Lower leg skin (tissue), 4 donors: Measurements from ENCODE around the gene SELL. TPM values are rescaled to one million over a fixed set of nuclear protein-coding genes. Genes with fewer than 3 reads are reported as not detected.

ENCODE experiments used
- DNase-seq, 2 donors: peaks; one replicate each; pipeline ENCODE4 v3.0.0-alpha.2; 2019; ENCODE audit warnings: low spot score in 2 of 2
- H3K4me3 ChIP-seq: fragments of 200-600 bp; sonication (generic); 2 replicates; pipeline ENCODE4 v1.5.1; 2017; ENCODE audit warnings: mild to moderate bottlenecking, low read depth; ENCODE audit not compliant: poor library complexity, severe bottlenecking
- POLR2A ChIP-seq, 2 donors: fragments of 450-650 bp; IDR thresholded peaks; one replicate each; pipeline ENCODE4 v1.6.1; 2016 to 2017; ENCODE audit warnings: antibody characterized with exemption in 2 of 2, mild to moderate bottlenecking in 1 of 2, moderate library complexity in 1 of 2
- WGBS, 2 donors: methylation state at CpG; one replicate each; pipeline ENCODE4 v1.1.5; 2018; 5-methylcytosine and 5-hydroxymethylcytosine counted together
- intact Hi-C: fragments of 100-400 bp; cut with DNase I; formaldehyde crosslinking; loops from one replicate; pipeline ENCODE4 v1.15.0; 2023; ENCODE audit warnings: low total_unique reads
- total RNA-seq, 4 donors: library from RNA; depleted of rRNA; stranded (reverse); fragments of >200 nt; gene quantifications; one replicate each; pipeline ENCODE4 v1.1.0, GENCODE V29; 2016
- TF ChIP-seq, protein P1 (sequence below), 3 donors: fragments of 450-650 bp; IDR thresholded peaks; one replicate each; pipeline ENCODE4 v1.5.1; 2016; ENCODE audit warnings: antibody characterized with exemption in 3 of 3, mild to moderate bottlenecking in 3 of 3, moderate library complexity in 2 of 3

SELL gene
- total RNA-seq, 4 donors from 2014 or later, result 0.10 to 0.36 TPM; not detected in 2

DNA sequence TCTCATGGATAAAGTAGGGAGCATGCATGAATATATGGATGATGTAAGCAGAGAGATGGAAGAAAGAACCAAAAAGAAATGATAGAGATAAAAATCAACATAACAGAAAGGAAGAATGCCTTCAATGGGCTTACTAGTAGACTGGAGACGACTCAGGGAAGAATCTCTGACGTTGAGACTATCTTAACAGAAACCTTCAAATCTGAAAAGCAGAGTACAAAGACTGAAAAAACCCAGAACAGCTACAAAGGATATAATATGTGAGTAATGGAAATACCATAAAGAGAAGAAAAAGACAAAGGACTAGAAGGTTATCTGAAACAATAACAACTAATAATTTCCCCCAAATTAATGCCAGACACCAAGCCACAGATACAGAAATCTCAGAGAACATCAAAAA is 63.2 kb downstream of the SELL start:
- DNase-seq, result no peak
- WGBS, 2 donors, result 57 to 64% methylated on average over 2 of the region's 2 CpGs
- no peak for TF ChIP-seq POLR2A (IDR thresholded peaks at IDR 0.05)
- TF ChIP-seq, protein P1, sequence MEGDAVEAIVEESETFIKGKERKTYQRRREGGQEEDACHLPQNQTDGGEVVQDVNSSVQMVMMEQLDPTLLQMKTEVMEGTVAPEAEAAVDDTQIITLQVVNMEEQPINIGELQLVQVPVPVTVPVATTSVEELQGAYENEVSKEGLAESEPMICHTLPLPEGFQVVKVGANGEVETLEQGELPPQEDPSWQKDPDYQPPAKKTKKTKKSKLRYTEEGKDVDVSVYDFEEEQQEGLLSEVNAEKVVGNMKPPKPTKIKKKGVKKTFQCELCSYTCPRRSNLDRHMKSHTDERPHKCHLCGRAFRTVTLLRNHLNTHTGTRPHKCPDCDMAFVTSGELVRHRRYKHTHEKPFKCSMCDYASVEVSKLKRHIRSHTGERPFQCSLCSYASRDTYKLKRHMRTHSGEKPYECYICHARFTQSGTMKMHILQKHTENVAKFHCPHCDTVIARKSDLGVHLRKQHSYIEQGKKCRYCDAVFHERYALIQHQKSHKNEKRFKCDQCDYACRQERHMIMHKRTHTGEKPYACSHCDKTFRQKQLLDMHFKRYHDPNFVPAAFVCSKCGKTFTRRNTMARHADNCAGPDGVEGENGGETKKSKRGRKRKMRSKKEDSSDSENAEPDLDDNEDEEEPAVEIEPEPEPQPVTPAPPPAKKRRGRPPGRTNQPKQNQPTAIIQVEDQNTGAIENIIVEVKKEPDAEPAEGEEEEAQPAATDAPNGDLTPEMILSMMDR (IDR thresholded peaks at IDR 0.05), result no peak
- intact Hi-C loops, result no loop called here
- H3K4me3 ChIP-seq, result no peak overlapping the region

DNA sequence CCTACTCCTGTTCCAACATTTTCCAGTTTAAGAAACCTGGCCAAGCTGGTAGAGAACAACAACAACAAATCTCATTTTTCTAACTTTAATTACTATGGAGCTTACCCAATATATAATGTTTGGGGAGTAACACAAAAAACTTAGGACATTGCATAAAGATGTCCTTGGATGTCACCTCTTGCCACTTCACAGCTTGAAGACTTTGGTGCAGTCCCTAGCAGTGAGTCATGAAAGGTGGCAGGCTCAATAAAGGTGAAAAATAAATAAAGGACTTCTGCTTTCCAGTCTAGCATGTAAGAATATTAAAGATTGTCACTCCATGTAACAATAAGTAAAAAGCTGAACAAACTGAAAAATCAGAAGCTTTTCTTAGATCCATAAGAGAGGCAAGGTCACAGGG is 63.9 kb downstream of the SELL start:
- H3K4me3 ChIP-seq, result no peak overlapping the region
- TF ChIP-seq POLR2A (IDR thresholded peaks at IDR 0.05), result no peak
- TF ChIP-seq, protein P1 (IDR thresholded peaks at IDR 0.05), result no peak
- intact Hi-C loops, result no loop called here
- no peak for DNase-seq

DNA sequence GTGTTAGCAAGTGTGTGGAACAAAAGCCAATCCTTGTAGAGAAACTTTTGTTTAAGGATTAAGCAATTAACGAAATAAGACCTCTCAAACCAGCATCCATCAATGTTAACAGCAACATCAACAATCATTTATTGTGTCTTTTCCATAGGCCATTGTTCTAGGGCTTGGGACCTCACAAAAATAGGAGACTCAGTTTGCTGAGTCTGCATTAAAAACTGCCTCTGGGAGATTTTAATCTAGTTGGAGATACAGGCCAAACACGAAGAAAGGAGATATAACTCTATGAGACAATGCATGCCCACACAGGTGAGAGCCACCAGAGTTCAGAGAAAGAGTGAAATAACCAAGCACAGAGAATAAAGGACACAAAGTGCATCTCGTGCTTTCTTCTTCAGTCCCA is 67.1 kb downstream of the SELL start:
- no peak overlapping the region for H3K4me3 ChIP-seq
- WGBS, 2 donors, result 43 to 48% methylated on average over 3 of the region's 3 CpGs
- no peak for DNase-seq
- intact Hi-C loops, result no loop called here
- TF ChIP-seq, protein P1 (IDR thresholded peaks at IDR 0.05), result no peak
- TF ChIP-seq POLR2A (IDR thresholded peaks at IDR 0.05), result no peak

Other genes with a start within 250 kb of the SELL start
- gene SLC19A2, start 225.7 kb downstream of the SELL start, total RNA-seq, result 10 to 100 TPM; 25.2 to 37.4 (median 35.1) TPM
- gene F5, start 125.1 kb downstream of the SELL start, total RNA-seq, result 1 to 10 TPM in 3 of 4 donors, under 1 TPM in 1; 0.38 to 5.5 (median 2.7) TPM
- gene SELP, start 81.5 kb downstream of the SELL start, total RNA-seq, result 1 to 10 TPM in 1 of 4 donors, under 1 TPM in 3; 0.30 to 8.5 (median 0.54) TPM
- gene SELE, start 22.5 kb upstream of the SELL start, total RNA-seq, result 1 to 10 TPM in 1 of 4 donors, under 1 TPM in 1, not detected in 2; 0.21 to 2.6 TPM
- 10 to 100 TPM in 1 of 4 donors, 1 to 10 TPM in 3; 2.8 to 10.1 (median 4.7) TPM for gene METTL18, start 83.3 kb upstream of the SELL start, total RNA-seq
- gene SCYL3, start 182.3 kb upstream of the SELL start, total RNA-seq, result 10 to 100 TPM; 17.2 to 24.0 (median 17.7) TPM